Bronchial epithelial cell (primary cell): Measurements from ENCODE around the gene TXNL4A. TPM values are rescaled to one million over a fixed set of nuclear protein-coding genes. Genes with fewer than 3 reads are reported as not detected.

Experiments
- DNase-seq: peaks from one replicate; pipeline ENCODE4 v3.0.0-alpha.2; 2010; ENCODE audit warnings: low read depth
- FAIRE-seq: peaks from 2 replicates; lab custom pipeline; 2011; peaks lifted over from hg19 to GRCh38; lab: Jason Lieb, UNC
- H3K27me3 ChIP-seq: 2 replicates; pipeline ENCODE4 v1.5.1; 2011; ENCODE audit warnings: low read length; ENCODE audit not compliant: control insufficient read depth, insufficient read depth
- H3K36me3 ChIP-seq: 2 replicates; pipeline ENCODE4 v1.5.1; 2011; ENCODE audit warnings: low read length; ENCODE audit not compliant: control insufficient read depth, insufficient read depth
- H3K4me3 ChIP-seq: 2 replicates; pipeline ENCODE4 v1.5.1; 2011; ENCODE audit warnings: mild to moderate bottlenecking, low read depth, low read length, control low read depth
- total RNA-seq: library from RNA; depleted of rRNA; stranded (reverse); fragments of >200 nt; gene quantifications from 2 replicates; pipeline ENCODE4 v1.2.1, GENCODE V29; 2014
- TF ChIP-seq, protein P1 (sequence below): IDR thresholded peaks from 2 replicates; pipeline ENCODE4 v1.5.1; 2011; ENCODE audit warnings: mild to moderate bottlenecking, moderate library complexity, low read length, control low read depth, inconsistent platforms; ENCODE audit not compliant: insufficient read depth, severe bottlenecking

The TXNL4A gene
- total RNA-seq, 1 donor from 2014 or later = 44.0 TPM

GRCh38 chr18:79958981-79959380 lies 29.4 kb downstream of the TXNL4A start:
- no peak for FAIRE-seq

DNA sequence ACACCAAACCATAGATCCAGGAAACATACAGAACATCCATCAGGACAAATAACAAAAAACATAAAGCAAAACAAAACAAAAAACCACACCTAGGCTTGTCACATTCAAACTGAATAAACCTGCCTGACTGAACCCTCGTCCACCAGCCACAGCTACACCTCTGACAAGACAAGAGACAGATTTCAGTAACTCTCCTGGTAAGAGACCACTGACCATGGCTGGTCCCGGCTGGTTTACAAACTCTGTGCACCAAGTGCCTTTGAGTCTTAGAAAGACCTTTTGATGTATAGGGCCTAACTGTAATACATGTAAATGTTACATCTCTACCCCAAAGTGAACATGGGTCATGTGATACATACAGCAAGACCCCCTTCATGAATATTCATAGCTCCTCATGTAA lies 32.1 kb downstream of the TXNL4A start:
- DNase-seq (no peak), FAIRE-seq (no peak)
- TF ChIP-seq, protein P1, sequence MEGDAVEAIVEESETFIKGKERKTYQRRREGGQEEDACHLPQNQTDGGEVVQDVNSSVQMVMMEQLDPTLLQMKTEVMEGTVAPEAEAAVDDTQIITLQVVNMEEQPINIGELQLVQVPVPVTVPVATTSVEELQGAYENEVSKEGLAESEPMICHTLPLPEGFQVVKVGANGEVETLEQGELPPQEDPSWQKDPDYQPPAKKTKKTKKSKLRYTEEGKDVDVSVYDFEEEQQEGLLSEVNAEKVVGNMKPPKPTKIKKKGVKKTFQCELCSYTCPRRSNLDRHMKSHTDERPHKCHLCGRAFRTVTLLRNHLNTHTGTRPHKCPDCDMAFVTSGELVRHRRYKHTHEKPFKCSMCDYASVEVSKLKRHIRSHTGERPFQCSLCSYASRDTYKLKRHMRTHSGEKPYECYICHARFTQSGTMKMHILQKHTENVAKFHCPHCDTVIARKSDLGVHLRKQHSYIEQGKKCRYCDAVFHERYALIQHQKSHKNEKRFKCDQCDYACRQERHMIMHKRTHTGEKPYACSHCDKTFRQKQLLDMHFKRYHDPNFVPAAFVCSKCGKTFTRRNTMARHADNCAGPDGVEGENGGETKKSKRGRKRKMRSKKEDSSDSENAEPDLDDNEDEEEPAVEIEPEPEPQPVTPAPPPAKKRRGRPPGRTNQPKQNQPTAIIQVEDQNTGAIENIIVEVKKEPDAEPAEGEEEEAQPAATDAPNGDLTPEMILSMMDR = no peak
- no peaks in the 10 kb centered on the region for H3K27me3 ChIP-seq
- no peak overlapping the region for H3K4me3 ChIP-seq
- no peaks in the 10 kb centered on the region for H3K36me3 ChIP-seq

More at GRCh38 chr18:79958981-79959380, 29.4 kb downstream of the TXNL4A start:
- H3K36me3 ChIP-seq = no peaks in the 10 kb centered on the region
- DNase-seq = no peak
- no peaks in the 10 kb centered on the region for H3K27me3 ChIP-seq
- TF ChIP-seq, protein P1 = no peak
- H3K4me3 ChIP-seq = no peak overlapping the region

DNA sequence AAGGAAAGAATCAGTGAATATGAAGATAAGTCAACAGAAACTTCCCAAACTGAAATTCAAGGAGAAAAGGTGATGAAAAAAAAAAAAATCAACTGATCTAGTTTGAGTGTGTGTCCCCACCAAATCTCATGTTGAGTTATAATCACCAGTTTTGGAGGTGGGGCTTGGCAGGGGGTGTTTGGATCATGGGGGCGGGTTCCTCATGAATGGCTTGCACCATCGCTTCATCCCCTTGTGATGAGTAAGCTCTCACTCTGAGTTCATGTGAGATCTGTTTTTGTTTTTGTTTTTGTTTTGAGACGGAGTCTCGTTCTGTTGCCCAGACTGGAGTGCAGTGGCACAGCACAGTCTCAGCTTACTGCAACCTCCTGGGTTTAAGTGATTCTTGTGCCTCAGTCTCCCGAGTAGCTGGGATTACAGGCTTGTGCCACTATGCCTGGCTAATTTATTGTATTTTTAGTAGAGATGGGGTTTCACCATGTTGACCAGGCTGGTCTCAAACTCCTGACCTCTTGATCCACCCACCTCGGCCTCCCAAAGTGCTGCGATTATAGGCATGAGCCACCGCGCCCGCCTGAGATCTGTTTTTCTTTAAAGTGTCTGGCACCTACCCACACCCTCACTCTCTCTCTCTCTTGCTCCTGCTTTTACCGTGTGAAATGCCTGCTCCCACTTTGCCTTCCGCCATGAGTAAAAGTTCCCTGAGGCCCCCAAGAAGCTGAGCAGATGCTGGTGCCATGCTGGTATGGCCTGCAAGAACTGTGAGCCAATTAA lies 32.9 kb downstream of the TXNL4A start:
- DNase-seq (no peak), FAIRE-seq (no peak)
- TF ChIP-seq, protein P1 = no peak
- Histone ChIP-seq H3K4me3 (no peak overlapping the region), H3K27me3 (no peaks in the 10 kb centered on the region), H3K36me3 (no peaks in the 10 kb centered on the region)

GRCh38 chr18:79954791-79955190 lies 33.6 kb downstream of the TXNL4A start:
- Histone ChIP-seq H3K4me3 (no peak overlapping the region), H3K36me3 (no peaks in the 10 kb centered on the region), H3K27me3 (no peaks in the 10 kb centered on the region)
- DNase-seq = peak; percentile 18
- TF ChIP-seq, protein P1 = no peak
- no peak for FAIRE-seq

DNA sequence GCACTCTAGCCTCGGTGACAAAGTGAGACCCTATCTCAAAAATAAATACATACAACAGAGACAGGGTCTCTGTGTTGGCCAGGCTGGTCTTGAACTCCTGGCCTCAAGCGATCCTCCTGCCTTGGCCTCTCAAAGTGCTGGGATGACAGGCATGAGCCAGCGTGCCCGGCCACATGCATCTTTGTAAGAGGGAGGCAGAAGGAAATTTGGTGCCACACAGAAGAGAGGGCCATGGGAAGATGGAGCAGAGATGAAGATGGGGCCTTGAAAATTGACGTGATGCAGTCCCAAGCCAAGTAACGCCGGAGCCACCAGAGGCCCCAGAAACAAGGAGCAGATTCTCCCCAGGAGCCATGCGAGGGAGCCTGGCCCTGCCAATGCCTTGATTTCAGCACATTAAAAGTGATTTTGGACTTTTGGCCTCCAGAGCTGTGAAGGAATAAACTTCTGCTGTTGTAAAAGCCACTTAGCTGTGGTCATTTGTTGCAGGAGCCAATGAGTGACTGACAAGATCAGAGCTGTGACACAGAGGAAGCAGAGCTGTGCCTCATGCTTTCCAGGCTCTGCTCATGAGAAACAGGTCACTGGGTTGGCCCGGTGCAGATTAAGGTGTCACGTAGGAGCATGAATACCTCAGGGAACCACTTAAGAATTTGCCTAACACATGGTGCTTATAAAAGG lies 34.3 kb downstream of the TXNL4A start:
- peaks cover 2% of the 10 kb centered on the region for H3K36me3 ChIP-seq
- H3K4me3 ChIP-seq = no peak overlapping the region
- TF ChIP-seq, protein P1 = no peak
- peak; percentile 55 for FAIRE-seq
- H3K27me3 ChIP-seq = no peaks in the 10 kb centered on the region
- peak; percentile 55 for DNase-seq
